Measurements from ENCODE around the gene MAPKAPK2.

GRCh38 chr1:206736878-206737728, 52.4 kb downstream of the MAPKAPK2 start:
- TF ChIP-seq YY1 (IDR thresholded peaks at IDR 0.05; ENCODE audit: insufficient read depth, insufficient read length) (no peak), SUZ12 (IDR thresholded peaks at IDR 0.05; ENCODE audit: extremely low read depth, insufficient read depth, insufficient read length) (no peak)
